ENCODE data around the gene ALPL. TPM values are rescaled to one million over a fixed set of nuclear protein-coding genes. Genes with fewer than 3 reads are reported as not detected.

The ALPL gene
- total RNA-seq, 4 donors from 2014 or later, result 1.6 to 8.6 (median 1.8) TPM

DNA sequence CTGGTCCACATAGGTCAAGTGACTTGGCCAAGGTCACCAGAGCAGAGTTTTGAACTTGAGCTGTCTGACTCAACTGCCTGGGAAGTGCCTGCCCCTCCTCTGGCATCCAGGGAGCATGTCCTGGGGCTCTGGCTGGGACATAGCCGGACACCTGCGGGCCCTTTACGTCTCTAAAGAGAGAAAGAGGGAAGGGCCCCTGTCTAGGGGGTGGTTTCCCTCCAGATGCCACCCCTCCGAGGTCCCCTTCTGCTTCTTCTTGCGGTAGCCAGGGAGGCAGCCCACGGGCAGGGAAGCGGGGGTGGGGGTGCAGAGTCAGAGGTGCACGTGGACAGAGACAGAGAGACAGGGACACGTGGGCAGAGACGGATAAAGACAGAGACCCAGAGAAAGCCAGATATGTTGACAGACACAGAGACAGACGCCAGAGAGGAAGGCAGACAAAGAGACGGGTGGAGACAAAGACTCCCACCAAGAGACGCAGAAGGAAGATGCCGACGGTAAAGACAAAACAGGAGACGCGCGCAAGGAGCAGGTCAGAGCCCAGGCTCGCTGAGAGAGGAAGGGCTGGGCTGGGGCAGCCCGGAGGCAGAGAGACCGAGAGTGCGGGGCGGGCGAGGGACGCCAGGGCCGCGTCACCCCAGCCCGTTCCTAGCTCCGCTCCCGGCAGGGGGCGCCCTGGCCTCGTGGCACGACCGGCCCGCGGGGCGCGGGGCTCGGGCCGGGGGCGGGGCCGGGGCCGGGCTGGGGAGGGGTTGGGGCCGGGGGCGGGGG, 458 bp upstream of the ALPL start:
- 10 to 12% methylated on average over 15 to 27 of the region's 45 CpGs for WGBS, 2 donors (ENCODE audit: low coverage in 1 of 2)
- peak overlapping the region in 1 of 4 donors; percentile 38 for H3K4me3 ChIP-seq
- in situ Hi-C loops (cut with MboI; ENCODE audit: low pct_ligation_motif_present in 1 of 4, low pct_unique_long_range_greater_than_20kb in 1 of 4, low sequenced_read_pairs in 3 of 4) (loop anchor here in 3 of 4 donors (25.0 kb wide), 1 partner anchor 154 kb away; the partner anchor contains the start of gene RAP1GAP (in 3 of the 3)), intact Hi-C loops (cut with DNase I; ENCODE audit: low total_unique reads) (no loop called here)
- peak; percentile 62 for DNase-seq
- H3K27ac ChIP-seq, result no peak overlapping the region
- H3K4me1 ChIP-seq, result peaks cover 0 to 18% (median 8%) of the 10 kb centered on the region in 4 donors
- H3K9me3 ChIP-seq, result no peaks in the 10 kb centered on the region
- H3K27me3 ChIP-seq, result peaks cover 55% of the 10 kb centered on the region
- no peaks in the 10 kb centered on the region for H3K36me3 ChIP-seq
- TF ChIP-seq, protein P1, sequence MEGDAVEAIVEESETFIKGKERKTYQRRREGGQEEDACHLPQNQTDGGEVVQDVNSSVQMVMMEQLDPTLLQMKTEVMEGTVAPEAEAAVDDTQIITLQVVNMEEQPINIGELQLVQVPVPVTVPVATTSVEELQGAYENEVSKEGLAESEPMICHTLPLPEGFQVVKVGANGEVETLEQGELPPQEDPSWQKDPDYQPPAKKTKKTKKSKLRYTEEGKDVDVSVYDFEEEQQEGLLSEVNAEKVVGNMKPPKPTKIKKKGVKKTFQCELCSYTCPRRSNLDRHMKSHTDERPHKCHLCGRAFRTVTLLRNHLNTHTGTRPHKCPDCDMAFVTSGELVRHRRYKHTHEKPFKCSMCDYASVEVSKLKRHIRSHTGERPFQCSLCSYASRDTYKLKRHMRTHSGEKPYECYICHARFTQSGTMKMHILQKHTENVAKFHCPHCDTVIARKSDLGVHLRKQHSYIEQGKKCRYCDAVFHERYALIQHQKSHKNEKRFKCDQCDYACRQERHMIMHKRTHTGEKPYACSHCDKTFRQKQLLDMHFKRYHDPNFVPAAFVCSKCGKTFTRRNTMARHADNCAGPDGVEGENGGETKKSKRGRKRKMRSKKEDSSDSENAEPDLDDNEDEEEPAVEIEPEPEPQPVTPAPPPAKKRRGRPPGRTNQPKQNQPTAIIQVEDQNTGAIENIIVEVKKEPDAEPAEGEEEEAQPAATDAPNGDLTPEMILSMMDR (IDR thresholded peaks at IDR 0.05), result peak; percentile 28 to 51 (median 47)
- TF ChIP-seq EP300 (IDR thresholded peaks at IDR 0.05; ENCODE audit: low read depth) (no peak), POLR2AphosphoS5 (IDR thresholded peaks at IDR 0.05) (no peak), POLR2A (IDR thresholded peaks at IDR 0.05) (no peak)

DNA sequence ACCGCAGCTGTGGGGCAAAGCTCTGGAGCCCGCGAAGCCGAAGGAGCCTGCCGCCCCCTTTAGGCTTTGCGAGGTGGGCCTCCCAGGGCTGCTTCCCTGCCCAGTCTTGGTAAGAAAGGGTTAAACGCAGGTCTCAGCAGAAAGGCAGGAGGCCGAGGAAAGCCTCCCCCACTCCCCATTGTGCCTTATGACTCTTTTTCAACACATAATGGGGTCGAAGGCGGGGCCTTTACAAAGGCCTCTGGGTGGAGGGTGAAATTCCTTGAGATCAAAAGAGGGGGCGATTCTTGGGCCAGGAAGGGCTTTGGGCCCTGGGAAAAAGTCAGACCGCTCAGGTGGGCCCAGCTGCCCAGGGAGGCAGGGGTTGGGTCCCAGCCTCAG, 880 bp downstream of the ALPL start:
- intact Hi-C loops (cut with DNase I; ENCODE audit: low total_unique reads) (loop anchor here (10.0 kb wide), 1 partner anchor 135 kb away; no protein-coding TSS in a partner anchor), in situ Hi-C loops (cut with MboI; ENCODE audit: low pct_ligation_motif_present in 1 of 4, low pct_unique_long_range_greater_than_20kb in 1 of 4, low sequenced_read_pairs in 3 of 4) (loop anchor here in 3 of 4 donors (25.0 kb wide), 1 partner anchor 152 kb away; the partner anchor contains the start of gene RAP1GAP (in 3 of the 3))
- Histone ChIP-seq H3K4me3 (no peak overlapping the region), H3K9me3 (no peaks in the 10 kb centered on the region), H3K27ac (no peak overlapping the region), H3K36me3 (no peaks in the 10 kb centered on the region), H3K4me1 (peaks cover 0 to 18% (median 8%) of the 10 kb centered on the region in 4 donors), H3K27me3 (peaks cover 50% of the 10 kb centered on the region)
- WGBS, 2 donors (ENCODE audit: low coverage in 1 of 2), result 70 to 100% methylated on average over 1 to 12 of the region's 12 CpGs
- no peak for DNase-seq
- TF ChIP-seq POLR2AphosphoS5 (IDR thresholded peaks at IDR 0.05) (no peak), POLR2A (IDR thresholded peaks at IDR 0.05) (no peak), EP300 (IDR thresholded peaks at IDR 0.05; ENCODE audit: low read depth) (no peak)
- TF ChIP-seq, protein P1 (IDR thresholded peaks at IDR 0.05), result no peak

DNA sequence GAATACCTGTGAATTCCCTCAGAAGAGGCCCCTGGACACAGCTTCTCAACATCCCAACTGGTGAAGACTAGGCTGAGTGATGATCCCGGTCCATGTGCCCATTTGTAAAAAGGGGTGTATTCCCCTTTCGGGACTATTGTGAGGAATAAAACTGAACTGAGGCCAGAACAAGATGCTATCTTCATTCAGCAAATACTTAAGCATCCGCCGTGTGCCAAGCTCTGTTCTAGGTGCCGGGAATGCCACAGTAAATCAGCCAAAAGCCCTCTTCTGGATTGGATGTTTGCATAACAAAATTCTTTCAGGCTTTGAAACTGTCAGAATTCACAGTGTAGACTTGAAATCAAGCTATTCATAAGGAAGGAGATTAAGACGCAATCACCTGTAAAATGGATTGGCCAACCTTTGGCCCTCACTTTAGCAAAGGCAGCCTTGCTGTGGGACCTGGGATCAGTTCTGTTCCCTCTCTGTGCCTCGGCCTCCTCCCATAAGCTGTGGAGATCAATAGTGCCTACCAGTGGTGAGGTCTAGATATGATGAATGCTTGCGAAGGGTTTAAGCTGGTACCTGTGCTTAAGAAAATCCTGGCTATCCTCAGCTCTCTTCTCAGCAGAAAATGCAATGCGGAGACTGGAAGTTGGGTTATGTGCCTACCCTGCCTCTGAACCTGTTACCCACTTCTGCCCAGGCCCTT, 1.8 kb downstream of the ALPL start:
- H3K4me1 ChIP-seq, result peaks cover 0 to 18% (median 8%) of the 10 kb centered on the region in 4 donors

More for the DNA sequence above, 1.8 kb downstream of the ALPL start:
- Histone ChIP-seq H3K27ac (peak overlapping the region in 3 of 4 donors; percentile 9 to 52 (median 52)), H3K4me3 (no peak overlapping the region), H3K27me3 (peaks cover 50% of the 10 kb centered on the region), H3K9me3 (no peaks in the 10 kb centered on the region), H3K36me3 (no peaks in the 10 kb centered on the region)
- DNase-seq, result no peak
- in situ Hi-C loops (cut with MboI; ENCODE audit: low pct_ligation_motif_present in 1 of 4, low pct_unique_long_range_greater_than_20kb in 1 of 4, low sequenced_read_pairs in 3 of 4), result loop anchor here in 3 of 4 donors (25.0 kb wide), 1 partner anchor 151 kb away; the partner anchor contains the start of gene RAP1GAP (in 3 of the 3)
- WGBS, 2 donors (ENCODE audit: low coverage in 1 of 2), result 84 to 91% methylated on average over 6 to 9 of the region's 9 CpGs
- intact Hi-C loops (cut with DNase I; ENCODE audit: low total_unique reads), result loop anchor here (10.0 kb wide), 1 partner anchor 134 kb away; no protein-coding TSS in a partner anchor
- TF ChIP-seq POLR2A (IDR thresholded peaks at IDR 0.05), result no peak
- TF ChIP-seq POLR2AphosphoS5 (IDR thresholded peaks at IDR 0.05), result no peak
- TF ChIP-seq, protein P1 (IDR thresholded peaks at IDR 0.05), result no peak
- TF ChIP-seq EP300 (IDR thresholded peaks at IDR 0.05; ENCODE audit: low read depth), result no peak
